ENCODE measurements around the gene ARL3.

- TF ChIP-seq CTCF (IDR thresholded peaks at IDR 0.05; ENCODE audit: low read depth, low read length, poor library complexity, severe bottlenecking) (no peak), EZH2phosphoT487 (IDR thresholded peaks at IDR 0.05; ENCODE audit: borderline replicate concordance, low read length) (no peak)
These were observed 1.2 kb downstream of the ARL3 start for GRCh38 chr10:102712843-102713538.
